Measurements from ENCODE around the gene ANXA6.

ANXA6 gene

DNA sequence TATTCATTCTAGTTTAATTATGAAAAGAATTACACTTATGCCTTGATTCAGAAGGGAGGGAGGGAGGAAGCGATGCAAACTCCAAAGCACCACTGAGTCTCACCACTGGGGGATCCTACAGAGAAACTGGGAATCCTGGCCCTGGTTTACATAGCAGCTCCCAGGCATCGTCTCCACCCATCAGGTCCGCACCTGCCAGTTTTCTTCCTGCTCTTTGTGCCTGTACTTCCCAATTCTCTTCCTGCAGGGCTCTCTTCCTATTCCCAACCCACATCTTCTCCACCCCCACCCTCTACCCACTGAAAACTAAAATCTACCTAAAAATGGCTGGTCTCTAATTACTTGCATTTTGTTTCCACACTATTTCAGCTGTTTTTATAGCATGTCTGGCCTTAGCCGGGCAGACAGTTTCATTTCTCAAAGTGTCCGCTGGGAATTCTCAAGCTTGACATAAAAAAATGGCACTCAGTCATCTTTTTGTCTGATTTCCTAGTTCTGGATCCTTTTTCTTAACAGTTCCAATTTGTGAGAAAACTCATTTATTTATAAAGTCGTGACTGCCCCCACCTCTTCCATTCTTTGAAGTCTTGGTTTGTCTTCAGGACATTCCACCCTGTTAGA is 75.2 kb downstream of the ANXA6 start:
- TF ChIP-seq, protein P1, sequence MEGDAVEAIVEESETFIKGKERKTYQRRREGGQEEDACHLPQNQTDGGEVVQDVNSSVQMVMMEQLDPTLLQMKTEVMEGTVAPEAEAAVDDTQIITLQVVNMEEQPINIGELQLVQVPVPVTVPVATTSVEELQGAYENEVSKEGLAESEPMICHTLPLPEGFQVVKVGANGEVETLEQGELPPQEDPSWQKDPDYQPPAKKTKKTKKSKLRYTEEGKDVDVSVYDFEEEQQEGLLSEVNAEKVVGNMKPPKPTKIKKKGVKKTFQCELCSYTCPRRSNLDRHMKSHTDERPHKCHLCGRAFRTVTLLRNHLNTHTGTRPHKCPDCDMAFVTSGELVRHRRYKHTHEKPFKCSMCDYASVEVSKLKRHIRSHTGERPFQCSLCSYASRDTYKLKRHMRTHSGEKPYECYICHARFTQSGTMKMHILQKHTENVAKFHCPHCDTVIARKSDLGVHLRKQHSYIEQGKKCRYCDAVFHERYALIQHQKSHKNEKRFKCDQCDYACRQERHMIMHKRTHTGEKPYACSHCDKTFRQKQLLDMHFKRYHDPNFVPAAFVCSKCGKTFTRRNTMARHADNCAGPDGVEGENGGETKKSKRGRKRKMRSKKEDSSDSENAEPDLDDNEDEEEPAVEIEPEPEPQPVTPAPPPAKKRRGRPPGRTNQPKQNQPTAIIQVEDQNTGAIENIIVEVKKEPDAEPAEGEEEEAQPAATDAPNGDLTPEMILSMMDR (conservative IDR thresholded peaks at IDR 0.05; ENCODE audit: control insufficient read depth, insufficient read depth, low read depth, low read length): peak; percentile 21
- no peak overlapping the region for H3K4me3 ChIP-seq (ENCODE audit: control insufficient read depth, low read depth, low read length)
- no peak for DNase-seq (ENCODE audit: low read depth)

DNA sequence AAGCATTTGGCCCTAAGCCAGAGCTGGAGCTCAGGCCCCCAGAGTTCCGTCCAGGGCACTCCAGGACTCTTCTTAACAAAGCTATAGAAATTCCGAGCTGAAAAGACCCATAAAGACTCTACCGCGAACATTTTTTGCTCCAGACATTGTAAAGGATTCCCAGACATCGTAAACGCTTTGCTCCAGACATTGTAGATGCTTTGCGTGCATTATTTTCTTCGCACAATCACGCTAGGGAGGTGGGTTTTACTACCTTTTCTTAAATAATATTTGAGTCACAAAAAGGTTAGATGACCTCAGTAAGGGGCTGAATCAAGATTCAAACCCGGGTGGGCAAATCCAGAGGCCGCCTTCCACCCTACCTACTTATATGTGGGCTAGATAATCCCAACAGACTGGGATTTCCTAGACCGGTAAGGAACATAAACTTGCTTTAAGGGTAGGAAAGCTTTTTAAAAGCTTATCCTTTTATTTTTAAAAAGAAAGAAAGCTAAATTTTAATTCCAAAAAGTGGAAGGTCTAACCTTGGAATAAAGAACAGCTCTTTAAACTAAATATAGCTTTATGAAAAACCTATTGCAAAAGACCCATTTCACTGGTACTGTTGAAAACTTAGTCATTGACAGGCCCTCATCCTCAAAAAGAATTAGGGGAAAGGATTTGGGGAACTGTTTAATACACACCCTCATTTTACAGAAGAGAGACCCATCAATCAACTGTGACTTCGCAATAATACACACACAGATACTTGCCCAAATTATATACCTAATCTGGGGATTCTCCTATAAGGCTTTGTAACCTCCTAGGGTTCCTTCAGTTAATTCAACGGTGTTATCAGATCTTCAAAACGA is 75.9 kb downstream of the ANXA6 start:
- TF ChIP-seq, protein P1 (conservative IDR thresholded peaks at IDR 0.05; ENCODE audit: control insufficient read depth, insufficient read depth, low read depth, low read length): no peak
- H3K4me3 ChIP-seq (ENCODE audit: control insufficient read depth, low read depth, low read length): peak overlapping the region; percentile 80
- DNase-seq (ENCODE audit: low read depth): peak; percentile 49

DNA sequence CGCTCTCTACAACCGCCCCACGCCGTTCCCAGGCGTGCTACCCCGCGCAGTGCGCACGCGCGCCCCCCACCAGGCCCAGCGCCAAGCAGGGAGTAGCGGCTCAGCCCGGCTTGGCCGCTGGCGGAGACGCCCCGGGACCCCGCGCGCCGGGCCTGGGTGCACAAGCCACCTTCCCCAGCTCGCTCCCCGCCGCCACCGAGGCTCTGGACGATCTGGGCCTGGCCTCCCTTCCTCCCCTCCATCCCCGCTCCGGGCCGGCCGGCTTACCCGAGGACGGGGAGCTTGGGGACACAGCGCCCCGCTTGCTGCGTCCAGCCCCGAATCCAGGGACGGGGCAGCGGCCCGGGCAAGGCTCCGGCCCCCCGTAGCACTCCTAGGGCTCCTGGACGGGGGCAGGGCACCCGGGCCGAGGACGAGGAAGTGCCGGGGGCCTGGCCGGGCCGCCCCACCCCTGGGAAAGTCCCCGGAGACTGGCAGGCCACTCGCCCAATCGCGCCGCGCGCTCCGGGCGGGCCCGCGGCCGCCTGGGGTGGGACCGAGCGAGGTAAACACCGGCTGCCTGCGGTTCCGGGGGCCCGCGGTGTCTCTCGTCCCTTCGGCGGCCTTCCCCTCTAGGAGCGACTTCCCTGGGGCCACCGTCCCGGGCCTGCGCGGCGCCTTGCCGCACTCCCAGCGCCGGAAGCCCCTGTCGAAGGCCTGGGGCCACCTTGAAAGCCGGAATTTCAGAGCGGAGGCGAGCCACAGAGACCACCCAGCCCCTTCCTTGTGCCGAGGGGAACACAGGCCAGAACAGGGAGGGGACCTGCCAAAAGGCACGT is 76.8 kb downstream of the ANXA6 start, which contains the start of gene TNIP1:
Gene TNIP1, minus strand, starts transcription at position 422 of the 818 bp plus-strand sequence. CDS start 15,939 bp downstream, outside the sequence.
- peak; percentile 78 for DNase-seq (ENCODE audit: low read depth)
- peak within 1 kb of the TSS; percentile 80 for H3K4me3 ChIP-seq (ENCODE audit: control insufficient read depth, low read depth, low read length)
- TF ChIP-seq, protein P1 (conservative IDR thresholded peaks at IDR 0.05; ENCODE audit: control insufficient read depth, insufficient read depth, low read depth, low read length): no peak

DNA sequence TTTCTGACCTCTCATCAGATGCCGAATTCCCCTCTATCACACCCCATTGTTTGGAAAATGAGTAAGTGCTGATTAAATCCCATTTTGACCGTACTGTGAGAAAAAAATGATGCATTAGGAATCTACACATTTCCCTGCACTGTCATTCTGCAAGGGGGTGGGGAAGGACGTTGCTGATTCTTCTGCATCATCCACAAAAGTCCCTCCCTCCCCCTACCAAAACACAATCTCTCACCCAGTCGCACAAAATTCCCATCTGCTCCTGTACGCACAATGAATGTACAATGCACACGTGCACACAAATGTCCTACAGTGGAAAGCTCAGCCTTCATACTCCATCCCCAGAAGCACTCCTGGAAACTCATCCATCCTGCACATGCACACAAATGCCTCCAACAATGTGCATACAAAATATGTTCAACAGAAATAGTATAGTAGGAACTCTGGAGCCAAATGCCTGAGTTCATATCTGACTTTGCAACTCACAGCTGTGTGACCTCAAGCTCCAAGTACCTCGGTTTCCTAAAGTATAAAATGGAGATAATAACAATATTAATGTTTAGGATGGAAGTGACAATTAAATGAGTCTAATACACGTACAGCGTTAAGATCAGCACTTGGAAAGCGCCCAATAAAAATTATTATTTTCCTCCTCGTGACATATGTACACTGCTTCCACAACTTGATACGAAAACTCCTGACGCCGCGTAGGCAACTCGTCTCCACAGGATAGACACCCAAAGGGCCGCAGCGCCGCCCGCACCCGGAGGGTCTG is 77.6 kb downstream of the ANXA6 start:
- TF ChIP-seq, protein P1 (conservative IDR thresholded peaks at IDR 0.05; ENCODE audit: control insufficient read depth, insufficient read depth, low read depth, low read length): no peak
- peak; percentile 76 for DNase-seq (ENCODE audit: low read depth)
- peak overlapping the region; percentile 80 for H3K4me3 ChIP-seq (ENCODE audit: control insufficient read depth, low read depth, low read length)

DNA sequence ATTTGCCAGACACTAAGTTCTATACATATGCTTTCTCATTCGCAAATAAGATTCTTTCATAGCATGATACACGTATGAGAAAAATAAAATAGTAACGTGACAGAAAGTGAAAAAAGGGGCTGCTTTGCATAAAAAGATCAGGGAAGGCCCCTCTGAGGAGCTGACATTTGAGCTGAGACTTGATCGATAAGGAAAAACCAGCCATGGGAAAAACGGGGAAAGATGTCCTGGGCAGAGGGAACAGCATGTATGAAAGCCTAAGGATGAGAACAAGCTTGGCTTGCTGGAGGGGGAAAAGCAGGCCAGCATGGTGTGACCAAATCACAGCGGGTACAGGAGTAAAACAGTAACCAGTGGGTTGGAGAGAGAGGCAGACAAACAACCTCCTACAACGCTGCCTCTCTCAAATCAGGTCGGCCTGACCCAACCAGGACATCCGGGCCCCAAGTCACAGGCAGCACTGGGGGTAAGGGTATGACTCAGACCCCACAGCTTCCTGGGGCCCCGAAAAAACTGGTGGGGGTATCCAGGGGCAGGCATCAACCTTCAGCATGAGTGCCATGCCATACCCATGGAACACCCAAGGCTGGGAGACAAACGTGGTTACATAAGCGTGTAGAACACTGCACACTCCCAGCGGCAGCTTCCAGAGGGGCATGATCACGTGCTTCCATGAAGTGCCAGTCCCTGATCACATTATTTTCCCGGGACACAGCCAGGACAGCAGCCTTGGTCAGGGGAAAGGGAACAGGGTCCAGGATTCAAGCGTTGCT is 78.9 kb downstream of the ANXA6 start:
- DNase-seq (ENCODE audit: low read depth): no peak
- TF ChIP-seq, protein P1 (conservative IDR thresholded peaks at IDR 0.05; ENCODE audit: control insufficient read depth, insufficient read depth, low read depth, low read length): no peak
- no peak overlapping the region for H3K4me3 ChIP-seq (ENCODE audit: control insufficient read depth, low read depth, low read length)
